ENCODE results near the gene CROCC2. TPM values are rescaled to one million over a fixed set of nuclear protein-coding genes. Genes with fewer than 3 reads are reported as not detected.

Gene CROCC2
- total and polyA plus RNA-seq, 2 donors: 0.08 TPM; not detected in 1

GRCh38 chr2:240892925-240893324 lies 13.2 kb upstream of the CROCC2 start:
- no peak overlapping the region for H3K27ac ChIP-seq (ENCODE audit: low read depth)
- WGBS: 81% methylated on average over 12 of the region's 12 CpGs

GRCh38 chr2:240893363-240893844 lies 12.7 kb upstream of the CROCC2 start:
- Histone ChIP-seq H3K4me1 (ENCODE audit: insufficient read depth) (no peaks in the 10 kb centered on the region), H3K27ac (ENCODE audit: low read depth) (no peak overlapping the region), H3K4me3 (ENCODE audit: low read depth, low read length) (no peak overlapping the region), H3K36me3 (ENCODE audit: insufficient read depth) (no peaks in the 10 kb centered on the region)
- no peak for DNase-seq (ENCODE audit: extremely low spot score)
- 32% methylated on average over 17 of the region's 17 CpGs for WGBS

More at GRCh38 chr2:240892925-240893324, 13.2 kb upstream of the CROCC2 start:
- H3K4me3 ChIP-seq (ENCODE audit: low read depth, low read length): no peak overlapping the region
- DNase-seq (ENCODE audit: extremely low spot score): no peak
- no peaks in the 10 kb centered on the region for H3K4me1 ChIP-seq (ENCODE audit: insufficient read depth)
- no peaks in the 10 kb centered on the region for H3K36me3 ChIP-seq (ENCODE audit: insufficient read depth)

- no peaks in the 10 kb centered on the region for H3K36me3 ChIP-seq (ENCODE audit: insufficient read depth)
- no peak overlapping the region for H3K4me3 ChIP-seq (ENCODE audit: low read depth, low read length)
- H3K27ac ChIP-seq (ENCODE audit: low read depth): no peak overlapping the region
- WGBS: 74% methylated on average over 9 of the region's 9 CpGs
- H3K4me1 ChIP-seq (ENCODE audit: insufficient read depth): no peaks in the 10 kb centered on the region
- no peak for DNase-seq (ENCODE audit: extremely low spot score)
These were observed 12.1 kb upstream of the CROCC2 start for GRCh38 chr2:240894006-240894405.

DNA sequence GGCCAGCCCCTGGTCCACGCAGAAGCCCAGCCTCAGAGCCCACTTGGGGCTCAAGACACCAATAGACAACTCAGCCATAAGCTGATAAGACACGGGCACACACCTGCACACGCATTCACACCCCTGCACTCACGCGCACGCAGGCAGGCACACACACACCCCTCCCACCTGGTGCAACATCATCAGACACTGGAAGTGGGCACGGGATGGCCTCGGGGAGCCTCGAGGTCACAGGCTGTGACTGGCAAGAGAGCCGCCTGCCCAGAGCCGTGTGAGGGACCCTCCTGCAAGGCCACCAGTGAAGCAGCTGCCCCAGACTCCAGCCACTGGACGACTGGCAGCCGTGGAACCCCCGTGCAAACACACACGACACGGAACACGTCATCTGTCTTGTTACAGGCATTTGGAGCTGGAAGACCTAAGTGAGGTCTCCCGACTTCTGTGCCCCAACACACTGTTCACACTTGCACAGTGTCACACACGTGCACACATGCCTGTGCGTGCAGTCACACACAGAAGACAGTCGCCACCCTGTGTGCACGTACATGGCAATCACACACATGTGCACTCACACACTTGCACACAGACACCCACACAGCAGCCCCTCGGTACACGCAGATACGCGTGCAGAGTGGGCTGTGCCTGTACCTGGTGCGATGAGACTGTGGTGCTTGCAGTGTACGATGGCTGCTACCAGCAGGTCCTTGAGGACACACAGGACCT lies 11.1 kb upstream of the CROCC2 start:
- Histone ChIP-seq H3K36me3 (ENCODE audit: insufficient read depth) (no peaks in the 10 kb centered on the region), H3K4me1 (ENCODE audit: insufficient read depth) (no peaks in the 10 kb centered on the region), H3K27ac (ENCODE audit: low read depth) (no peak overlapping the region), H3K4me3 (ENCODE audit: low read depth, low read length) (no peak overlapping the region)
- WGBS: 86% methylated on average over 28 of the region's 28 CpGs
- no peak for DNase-seq (ENCODE audit: extremely low spot score)

DNA sequence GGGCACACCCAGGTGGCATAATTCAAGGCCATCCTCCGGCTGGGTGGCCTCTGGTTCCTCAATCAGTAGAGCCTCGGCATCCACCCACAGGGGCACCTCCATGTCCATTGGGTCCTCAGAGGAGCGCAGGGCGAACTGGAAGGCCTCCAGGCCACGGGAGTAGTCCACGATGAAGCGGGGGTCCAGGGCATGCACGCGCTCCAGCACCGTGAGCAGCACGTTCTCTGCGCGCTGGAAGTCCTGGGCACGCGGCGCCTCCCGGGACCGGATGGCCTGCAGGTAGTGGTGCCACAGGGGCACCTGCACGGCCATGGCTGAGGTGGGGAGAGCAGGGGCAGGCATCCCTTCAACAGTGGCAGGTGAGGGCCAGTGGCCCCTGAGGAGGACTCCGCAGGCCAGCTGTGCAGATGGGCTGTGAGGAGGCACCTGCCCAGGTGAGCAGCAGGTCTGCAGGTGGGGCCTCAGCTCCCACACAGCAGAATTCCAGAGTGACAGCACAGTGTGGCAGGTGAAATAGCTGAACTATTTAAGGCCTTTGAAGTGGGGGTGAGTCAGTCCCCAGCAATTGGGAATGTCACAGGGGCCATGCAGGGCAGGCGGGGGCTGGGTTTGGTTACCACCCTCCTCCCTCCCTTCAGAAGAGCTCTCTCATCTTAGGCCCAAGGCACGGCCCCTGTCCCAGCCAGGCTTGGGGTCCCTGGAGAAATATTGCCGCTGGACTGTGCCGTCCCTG lies 10.3 kb upstream of the CROCC2 start, which contains the start of gene MAB21L4:
Gene MAB21L4, minus strand, starts transcription at position 501 of the 733 bp plus-strand sequence. Its CDS starts 159 bp downstream, at position 342.
- Histone ChIP-seq H3K27ac (ENCODE audit: low read depth) (no peak within 1 kb of the TSS), H3K4me1 (ENCODE audit: insufficient read depth) (no peaks in the 10 kb centered on the region), H3K4me3 (ENCODE audit: low read depth, low read length) (no peak within 1 kb of the TSS), H3K36me3 (ENCODE audit: insufficient read depth) (no peaks in the 10 kb centered on the region)
- WGBS: 86% methylated on average over 24 of the region's 24 CpGs
- no peak for DNase-seq (ENCODE audit: extremely low spot score)

DNA sequence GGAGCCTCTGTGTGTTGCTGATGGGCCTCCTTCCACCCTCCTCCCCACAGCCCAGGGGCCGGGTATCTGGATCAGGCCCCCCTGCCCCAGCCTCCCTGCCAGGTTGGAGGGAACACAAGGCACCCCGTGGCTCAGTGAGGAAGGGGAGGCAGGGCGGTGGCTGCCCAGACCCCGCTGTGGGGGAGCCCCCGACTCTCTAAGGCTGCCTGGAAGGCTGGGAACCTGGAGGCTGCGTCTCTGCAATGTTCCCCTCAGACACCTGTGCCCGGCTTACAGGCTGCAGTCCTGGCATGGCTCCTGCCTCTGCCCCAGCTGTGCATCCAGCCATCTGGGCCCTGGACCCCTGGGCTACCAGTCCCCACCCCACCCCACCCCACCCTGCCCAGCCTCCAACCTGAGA lies 9.7 kb upstream of the CROCC2 start:
- 56% methylated on average over 7 of the region's 7 CpGs for WGBS
- no peak overlapping the region for H3K4me3 ChIP-seq (ENCODE audit: low read depth, low read length)
- DNase-seq (ENCODE audit: extremely low spot score): no peak
- H3K27ac ChIP-seq (ENCODE audit: low read depth): no peak overlapping the region
- H3K4me1 ChIP-seq (ENCODE audit: insufficient read depth): no peaks in the 10 kb centered on the region
- H3K36me3 ChIP-seq (ENCODE audit: insufficient read depth): no peaks in the 10 kb centered on the region

DNA sequence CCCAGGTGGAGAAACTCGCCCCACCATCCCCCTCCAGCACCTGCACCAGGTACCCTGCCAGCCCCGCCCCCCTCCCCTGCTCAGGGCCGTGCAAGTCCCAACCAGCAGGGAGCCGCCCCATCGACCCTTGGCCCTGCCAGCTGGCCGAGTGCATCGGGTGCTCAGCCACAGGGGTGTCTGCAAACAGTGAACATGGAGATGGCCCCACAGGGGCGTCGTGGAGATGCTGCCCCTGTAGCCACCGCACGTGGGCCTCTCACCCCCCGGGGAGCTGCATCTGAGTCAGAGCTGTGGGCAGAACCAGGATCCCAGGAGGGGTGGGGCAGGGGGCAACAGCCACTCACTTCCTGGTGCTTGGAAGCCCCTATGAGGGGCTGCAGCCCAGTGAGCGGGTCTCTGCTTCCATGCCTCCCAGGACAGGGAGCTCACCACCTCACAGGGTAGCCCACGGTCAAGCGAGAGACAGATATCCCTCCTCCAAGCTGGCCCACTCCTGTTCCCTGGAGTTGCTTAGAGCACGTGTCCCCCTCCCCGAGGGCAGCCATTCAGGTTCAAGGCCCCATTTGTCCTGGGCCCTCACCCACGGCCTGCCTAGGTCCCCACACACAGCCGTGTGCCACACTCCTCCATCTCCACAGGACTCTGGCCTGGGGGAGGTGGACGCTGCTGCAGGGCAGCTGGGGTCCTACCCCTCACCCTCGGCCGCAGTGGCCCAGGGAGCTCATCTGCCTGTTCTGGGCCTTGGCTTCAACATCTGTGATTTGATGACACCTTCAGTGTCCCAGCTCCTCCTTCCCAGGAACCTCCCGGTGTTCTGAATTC lies 9.1 kb upstream of the CROCC2 start:
- WGBS: 72% methylated on average over 23 of the region's 23 CpGs
- Histone ChIP-seq H3K27ac (ENCODE audit: low read depth) (no peak overlapping the region), H3K4me3 (ENCODE audit: low read depth, low read length) (no peak overlapping the region), H3K36me3 (ENCODE audit: insufficient read depth) (no peaks in the 10 kb centered on the region), H3K4me1 (ENCODE audit: insufficient read depth) (no peaks in the 10 kb centered on the region)
- DNase-seq (ENCODE audit: extremely low spot score): no peak

DNA sequence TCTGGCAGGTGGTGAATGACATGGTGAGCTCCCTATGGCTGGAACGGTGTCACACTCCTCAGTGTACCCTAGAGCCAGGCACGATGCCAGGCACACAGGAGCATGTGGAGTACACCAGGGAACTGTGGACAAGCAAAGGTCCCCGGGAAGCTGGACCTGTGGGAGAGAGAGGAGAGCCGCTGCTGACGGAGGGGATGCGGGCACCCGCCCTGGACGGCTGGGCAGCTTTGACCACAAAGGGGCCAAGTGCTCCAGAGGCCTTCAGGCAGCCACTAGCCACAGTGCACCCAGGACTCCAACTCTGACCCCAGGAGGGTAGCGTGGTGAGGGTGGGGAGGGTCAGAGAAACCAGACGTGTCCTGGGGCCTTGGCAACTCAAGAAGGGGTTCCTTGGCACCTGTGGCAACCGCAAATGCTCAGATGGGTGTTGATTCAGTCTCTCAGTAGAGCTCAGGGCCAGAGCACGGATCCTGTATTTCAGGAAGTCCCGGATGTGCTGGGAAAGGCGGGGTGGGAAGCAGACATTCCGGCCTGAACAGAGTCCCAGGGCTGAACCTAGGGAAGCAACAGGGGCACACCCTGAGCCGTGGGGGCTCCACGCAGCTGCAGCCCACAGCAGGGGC lies 7.9 kb upstream of the CROCC2 start:
- Histone ChIP-seq H3K4me1 (ENCODE audit: insufficient read depth) (no peaks in the 10 kb centered on the region), H3K4me3 (ENCODE audit: low read depth, low read length) (no peak overlapping the region), H3K36me3 (ENCODE audit: insufficient read depth) (no peaks in the 10 kb centered on the region), H3K27ac (ENCODE audit: low read depth) (peak overlapping the region; percentile 57)
- 63% methylated on average over 17 of the region's 17 CpGs for WGBS
- DNase-seq (ENCODE audit: extremely low spot score): peak; percentile 48

DNA sequence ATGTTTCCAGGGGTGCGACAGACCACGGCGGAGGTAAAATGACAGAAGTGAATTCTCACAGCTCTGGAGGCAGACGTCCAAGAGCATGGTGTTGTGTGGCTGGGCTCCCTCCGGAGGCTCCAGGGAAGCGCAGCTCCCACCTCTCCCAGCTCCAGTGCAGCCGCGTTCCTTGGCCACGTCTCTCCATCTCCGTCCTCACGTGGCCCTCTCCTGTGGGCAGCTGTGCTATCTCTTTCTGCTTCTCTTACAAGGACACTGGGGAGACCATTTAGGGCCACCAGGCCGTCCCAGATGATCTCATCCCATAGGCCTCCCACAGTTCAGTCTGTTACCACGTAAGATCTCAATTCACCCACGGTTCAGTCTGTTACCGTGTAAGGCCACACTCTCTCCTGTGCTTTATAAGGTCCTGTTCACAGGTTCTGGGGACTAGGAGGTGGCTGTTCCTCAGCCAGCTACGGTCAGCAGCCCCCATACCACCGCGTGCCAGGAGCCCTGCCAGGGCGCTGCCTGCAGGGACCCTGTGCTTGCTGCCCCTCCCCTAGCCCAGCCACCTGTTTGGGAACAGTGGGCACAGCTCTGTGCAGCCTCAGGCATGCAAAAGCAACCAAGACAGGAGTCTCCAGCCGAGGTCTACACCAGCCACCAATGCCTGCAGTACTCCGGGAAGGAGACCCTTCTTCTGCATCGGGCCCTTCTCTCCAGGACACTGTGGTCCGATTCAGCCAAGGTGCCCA lies 7.2 kb upstream of the CROCC2 start:
- Histone ChIP-seq H3K36me3 (ENCODE audit: insufficient read depth) (no peaks in the 10 kb centered on the region), H3K4me3 (ENCODE audit: low read depth, low read length) (no peak overlapping the region), H3K27ac (ENCODE audit: low read depth) (peak overlapping the region; percentile 58), H3K4me1 (ENCODE audit: insufficient read depth) (no peaks in the 10 kb centered on the region)
- WGBS: 54% methylated on average over 23 of the region's 23 CpGs
- DNase-seq (ENCODE audit: extremely low spot score): no peak

- Histone ChIP-seq H3K4me3 (ENCODE audit: low read depth, low read length) (no peak overlapping the region), H3K4me1 (ENCODE audit: insufficient read depth) (no peaks in the 10 kb centered on the region), H3K27ac (ENCODE audit: low read depth) (no peak overlapping the region), H3K36me3 (ENCODE audit: insufficient read depth) (no peaks in the 10 kb centered on the region)
- 85% methylated on average over 19 of the region's 19 CpGs for WGBS
- no peak for DNase-seq (ENCODE audit: extremely low spot score)
These were observed 6.7 kb upstream of the CROCC2 start for GRCh38 chr2:240899468-240899865.

GRCh38 chr2:240900141-240900860 lies 5.8 kb upstream of the CROCC2 start:
- no peak for DNase-seq (ENCODE audit: extremely low spot score)
- Histone ChIP-seq H3K4me3 (ENCODE audit: low read depth, low read length) (no peak overlapping the region), H3K27ac (ENCODE audit: low read depth) (no peak overlapping the region), H3K36me3 (ENCODE audit: insufficient read depth) (no peaks in the 10 kb centered on the region), H3K4me1 (ENCODE audit: insufficient read depth) (no peaks in the 10 kb centered on the region)
- WGBS: 84% methylated on average over 27 of the region's 27 CpGs

DNA sequence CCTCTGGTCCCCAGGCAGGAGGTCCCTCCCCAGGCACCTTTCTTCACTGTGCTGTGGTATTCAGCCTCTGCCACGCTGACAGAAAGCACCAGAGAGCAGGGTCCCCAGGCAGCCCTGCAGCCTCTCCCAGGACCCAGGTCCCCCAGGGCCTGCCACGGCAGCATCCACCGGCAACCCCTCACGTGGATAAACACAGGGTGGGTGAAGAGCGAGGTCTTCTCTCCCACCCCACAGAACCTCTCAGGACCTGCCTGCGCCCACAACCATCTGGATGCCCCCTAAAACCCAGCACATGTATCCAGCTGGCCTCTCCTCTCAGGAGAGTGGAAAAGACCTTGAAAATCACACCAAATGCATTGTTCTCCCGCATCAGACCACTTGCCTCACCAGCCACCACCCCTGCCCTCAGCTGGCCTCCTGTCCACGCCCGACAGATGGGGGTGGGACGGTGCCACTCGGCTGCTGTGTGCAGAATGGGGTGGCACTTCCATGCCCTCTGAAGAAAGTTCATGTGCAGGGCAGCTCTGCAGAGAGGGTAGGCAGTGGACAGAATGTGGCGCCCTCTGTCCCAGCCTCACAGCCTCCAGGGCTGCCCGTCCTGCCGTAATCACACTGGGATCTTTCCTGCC lies 4.0 kb upstream of the CROCC2 start:
- Histone ChIP-seq H3K4me3 (ENCODE audit: low read depth, low read length) (no peak overlapping the region), H3K36me3 (ENCODE audit: insufficient read depth) (no peaks in the 10 kb centered on the region), H3K27ac (ENCODE audit: low read depth) (no peak overlapping the region), H3K4me1 (ENCODE audit: insufficient read depth) (no peaks in the 10 kb centered on the region)
- DNase-seq (ENCODE audit: extremely low spot score): no peak
- 82% methylated on average over 14 of the region's 14 CpGs for WGBS
